GM12878 (cell line): ENCODE data around the gene LTB4R2.

Source experiments
- ATF3 ChIP-seq: IDR thresholded peaks from 2 replicates; pipeline ENCODE4 v1.6.1; 2011; ENCODE audit warnings: low read depth, mild to moderate bottlenecking, low read length, moderate library complexity, borderline replicate concordance; ENCODE audit errors: extremely low read depth
- CTCF ChIP-seq, 3 experiments: IDR thresholded peaks in 2 of 3; conservative IDR thresholded peaks in 1 of 3; 2 replicates each; pipeline ENCODE4 v1.5.1; 2011; ENCODE audit warnings: low read depth in 3 of 3, low read length in 3 of 3, mild to moderate bottlenecking in 3 of 3, control low read depth in 2 of 3, moderate library complexity in 2 of 3, inconsistent platforms in 1 of 3, mixed read lengths in 1 of 3; ENCODE audit not compliant: control insufficient read depth in 2 of 3, insufficient read depth in 1 of 3; ENCODE audit errors: extremely low read depth in 1 of 3
- CUX1 ChIP-seq: IDR thresholded peaks from 2 replicates; pipeline ENCODE4 v1.6.1; 2012; ENCODE audit warnings: improper control_type of control experiment, low read depth, low read length; ENCODE audit not compliant: insufficient replicate concordance
- ETV6 ChIP-seq, 2 experiments: fragments of 450-650 bp in 1 of 2; IDR thresholded peaks in 1 of 2; conservative IDR thresholded peaks in 1 of 2; 2 replicates each; pipeline ENCODE4 v1.6.1; 2014; ENCODE audit warnings: antibody characterized with exemption in 1 of 2, borderline replicate concordance in 1 of 2, low read depth in 1 of 2, mild to moderate bottlenecking in 1 of 2, moderate library complexity in 1 of 2
- EZH2 ChIP-seq: IDR thresholded peaks from 2 replicates; pipeline ENCODE4 v1.6.1; 2012; ENCODE audit warnings: low read depth, mild to moderate bottlenecking, control low read depth, inconsistent platforms, low read length, borderline replicate concordance; ENCODE audit not compliant: control insufficient read depth
- FOXM1 ChIP-seq: IDR thresholded peaks from 2 replicates; pipeline ENCODE4 v1.6.1; 2012; ENCODE audit warnings: low read depth, mild to moderate bottlenecking, inconsistent platforms, low read length, moderate library complexity
- LARP7 ChIP-seq: fragments of 450-650 bp; IDR thresholded peaks from 2 replicates; pipeline ENCODE4 v1.6.1; 2017; ENCODE audit warnings: mild to moderate bottlenecking
- POLR2AphosphoS5 ChIP-seq: IDR thresholded peaks from 2 replicates; pipeline ENCODE4 v1.6.1; 2011; ENCODE audit warnings: mild to moderate bottlenecking, low read length, inconsistent platforms
- ZBTB33 ChIP-seq: fragments of 450-650 bp; IDR thresholded peaks from 2 replicates; pipeline ENCODE4 v1.6.1; 2017; ENCODE audit warnings: mild to moderate bottlenecking
- ZNF274 ChIP-seq: IDR thresholded peaks from one replicate; pipeline ENCODE4 v1.8.0; 2011; ENCODE audit not compliant: insufficient read length, insufficient read depth
- ZNF384 ChIP-seq: IDR thresholded peaks from 2 replicates; pipeline ENCODE4 v1.6.1; 2012; ENCODE audit warnings: low read depth, mild to moderate bottlenecking, low read length, improper control_type of control experiment, borderline replicate concordance

- TF ChIP-seq POLR2AphosphoS5 (no peak), EZH2 (no peak), CTCF (IDR thresholded peaks at IDR 0.05 in 2 of 3, conservative IDR thresholded peaks at IDR 0.05 in 1 of 3; ENCODE audit: control insufficient read depth in 2 of 3, extremely low read depth in 1 of 3, insufficient read depth in 1 of 3, low read depth in 3 of 3, low read length in 3 of 3) (no peak), ZBTB33 (no peak), LARP7 (no peak), ETV6 (conservative IDR thresholded peaks at IDR 0.05 in 1 of 2, IDR thresholded peaks at IDR 0.05 in 1 of 2; ENCODE audit: borderline replicate concordance in 1 of 2, low read depth in 1 of 2) (no peak), ATF3 (no peak), CUX1 (no peak), FOXM1 (no peak), ZNF384 (no peak), ZNF274 (no peak)
Observed at GRCh38 chr14:24315807-24316596, 6.1 kb downstream of the LTB4R2 start.
